Measurements from ENCODE around the gene NPC1. TPM values are rescaled to one million over a fixed set of nuclear protein-coding genes. Genes with fewer than 3 reads are reported as not detected.

NPC1 gene
- total RNA-seq, 1 experiment from 2014 or later = 39.6 TPM

DNA sequence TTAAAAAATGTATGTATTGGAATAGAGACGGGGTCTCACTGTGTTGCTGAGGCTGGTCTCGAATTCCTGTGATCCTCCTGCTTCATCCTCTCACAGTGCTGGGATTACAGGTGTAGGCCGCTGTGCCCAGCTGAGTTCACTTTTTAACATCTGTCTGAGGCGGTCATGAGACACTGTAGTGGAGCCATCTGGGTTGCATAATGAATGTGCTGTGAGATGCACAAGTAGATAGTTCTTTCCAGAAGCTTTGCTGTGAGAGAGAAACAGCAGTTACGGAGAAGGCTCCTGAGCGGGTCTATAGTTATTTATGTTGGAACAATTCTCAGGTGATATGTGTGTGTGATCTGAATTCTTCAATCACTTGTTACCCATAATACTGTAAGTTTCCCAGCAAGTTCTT, 79.9 kb downstream of the NPC1 start:
- Histone ChIP-seq H3K4me3 (no peak overlapping the region), H3K27me3 (ENCODE audit: insufficient read depth, low read depth) (no peaks in the 10 kb centered on the region), H3K4me1 (replicated peaks; ENCODE audit: insufficient read depth) (peaks cover 13% of the 10 kb centered on the region), H3K9me3 (ENCODE audit: insufficient read depth, low read depth) (no peaks in the 10 kb centered on the region), H3K79me2 (ENCODE audit: low read depth) (peaks cover 20% of the 10 kb centered on the region), H3K27ac (no peak overlapping the region), H3K4me2 (no peak overlapping the region), H2AFZ (no peak overlapping the region), H3F3A (ENCODE audit: insufficient read depth, low read depth) (no peaks in the 10 kb centered on the region), H3K36me3 (ENCODE audit: low read depth) (no peaks in the 10 kb centered on the region), H3K9me2 (ENCODE audit: insufficient read depth) (no peaks in the 10 kb centered on the region), H4K20me1 (ENCODE audit: insufficient read depth) (peaks cover 4% of the 10 kb centered on the region; the same call in 1 of the 2 replicates)
- ChIA-PET CTCF (no interaction called here), POLR2A (ENCODE audit: unreplicated experiment) (no interaction called here)
- intact Hi-C loops (cut with micrococcal nuclease; ENCODE audit: unreplicated experiment) = loop anchor here (10.0 kb wide), 1 partner anchor 692 kb away; no protein-coding TSS in a partner anchor
- DNase-seq = no peak
- TF ChIP-seq, protein P1, sequence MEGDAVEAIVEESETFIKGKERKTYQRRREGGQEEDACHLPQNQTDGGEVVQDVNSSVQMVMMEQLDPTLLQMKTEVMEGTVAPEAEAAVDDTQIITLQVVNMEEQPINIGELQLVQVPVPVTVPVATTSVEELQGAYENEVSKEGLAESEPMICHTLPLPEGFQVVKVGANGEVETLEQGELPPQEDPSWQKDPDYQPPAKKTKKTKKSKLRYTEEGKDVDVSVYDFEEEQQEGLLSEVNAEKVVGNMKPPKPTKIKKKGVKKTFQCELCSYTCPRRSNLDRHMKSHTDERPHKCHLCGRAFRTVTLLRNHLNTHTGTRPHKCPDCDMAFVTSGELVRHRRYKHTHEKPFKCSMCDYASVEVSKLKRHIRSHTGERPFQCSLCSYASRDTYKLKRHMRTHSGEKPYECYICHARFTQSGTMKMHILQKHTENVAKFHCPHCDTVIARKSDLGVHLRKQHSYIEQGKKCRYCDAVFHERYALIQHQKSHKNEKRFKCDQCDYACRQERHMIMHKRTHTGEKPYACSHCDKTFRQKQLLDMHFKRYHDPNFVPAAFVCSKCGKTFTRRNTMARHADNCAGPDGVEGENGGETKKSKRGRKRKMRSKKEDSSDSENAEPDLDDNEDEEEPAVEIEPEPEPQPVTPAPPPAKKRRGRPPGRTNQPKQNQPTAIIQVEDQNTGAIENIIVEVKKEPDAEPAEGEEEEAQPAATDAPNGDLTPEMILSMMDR (conservative IDR thresholded peaks at IDR 0.05) = no peak
- TF ChIP-seq EZH2 (IDR thresholded peaks at IDR 0.05; ENCODE audit: low read depth) = no peak
- no TSS peak for BruUV-seq (replicated peaks)

DNA sequence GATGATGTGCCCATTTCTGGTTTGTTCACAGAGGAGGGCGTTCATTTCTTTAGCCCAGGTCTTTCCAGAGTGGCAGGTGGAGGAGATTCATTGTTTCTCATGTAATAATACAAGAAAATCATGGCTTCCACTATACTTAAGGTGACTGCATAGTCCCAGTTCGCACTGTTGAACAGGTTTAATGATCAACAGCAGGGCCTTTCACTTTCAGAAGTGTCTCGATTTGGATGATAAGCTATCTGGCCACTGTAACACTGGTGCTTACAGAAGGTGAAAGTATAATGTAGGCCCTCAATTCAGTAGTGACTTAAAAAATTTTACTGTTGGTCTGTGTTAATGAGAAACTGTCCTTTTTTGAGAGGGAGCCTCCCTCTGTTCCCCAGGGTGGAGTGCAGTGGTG, 81.6 kb downstream of the NPC1 start:
- H3K27ac ChIP-seq = no peak overlapping the region
- intact Hi-C loops (cut with micrococcal nuclease; ENCODE audit: unreplicated experiment) = loop anchor here (5.0 to 10.0 kb wide), 4 partner anchors 82 to 690 kb away; no protein-coding TSS in a partner anchor
- no peaks in the 10 kb centered on the region for H3K36me3 ChIP-seq (ENCODE audit: low read depth)
- no peaks in the 10 kb centered on the region for H3K27me3 ChIP-seq (ENCODE audit: insufficient read depth, low read depth)
- H2AFZ ChIP-seq = no peak overlapping the region
- H3F3A ChIP-seq (ENCODE audit: insufficient read depth, low read depth) = no peaks in the 10 kb centered on the region
- TF ChIP-seq EZH2 (IDR thresholded peaks at IDR 0.05; ENCODE audit: low read depth) = no peak
- TF ChIP-seq, protein P1 (conservative IDR thresholded peaks at IDR 0.05) = no peak
- no peaks in the 10 kb centered on the region for H3K9me2 ChIP-seq (ENCODE audit: insufficient read depth)
- peak overlapping the region; percentile 79 for H3K4me2 ChIP-seq
- ChIA-PET CTCF (no interaction called here), POLR2A (ENCODE audit: unreplicated experiment) (no interaction called here)
- H3K9me3 ChIP-seq (ENCODE audit: insufficient read depth, low read depth) = no peaks in the 10 kb centered on the region
- peak overlapping the region; percentile 77 for H3K4me3 ChIP-seq
- H3K79me2 ChIP-seq (ENCODE audit: low read depth) = peaks cover 20% of the 10 kb centered on the region
- H4K20me1 ChIP-seq (ENCODE audit: insufficient read depth) = peaks cover 4% of the 10 kb centered on the region; the same call in 1 of the 2 replicates
- H3K4me1 ChIP-seq (replicated peaks; ENCODE audit: insufficient read depth) = peaks cover 13% of the 10 kb centered on the region
- DNase-seq = no peak
- BruUV-seq (replicated peaks) = no TSS peak

DNA sequence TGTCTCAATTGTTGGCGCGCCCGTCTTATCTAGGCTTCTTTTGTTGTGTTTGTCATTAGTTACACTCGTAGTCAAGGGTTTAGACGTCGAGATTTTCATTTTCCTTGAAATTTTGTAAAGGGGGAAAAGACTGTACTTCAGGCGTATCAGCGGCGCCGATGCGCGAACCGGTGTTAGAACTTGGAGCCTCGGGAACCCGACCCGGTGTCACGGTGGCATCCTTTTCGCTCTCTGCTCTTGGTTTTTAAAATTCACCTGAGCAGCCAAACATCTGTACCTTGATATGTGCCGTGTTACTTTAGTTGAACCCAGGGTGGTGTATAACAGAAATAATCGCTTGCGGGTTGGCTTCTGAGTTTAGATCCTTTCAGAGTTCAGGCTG, 82.4 kb downstream of the NPC1 start:
- Histone ChIP-seq H4K20me1 (ENCODE audit: insufficient read depth) (peaks cover 4% of the 10 kb centered on the region; the same call in 1 of the 2 replicates), H3K4me2 (peak overlapping the region; percentile 79), H3K27ac (no peak overlapping the region), H3K36me3 (ENCODE audit: low read depth) (no peaks in the 10 kb centered on the region), H2AFZ (peak overlapping the region; percentile 88), H3K79me2 (ENCODE audit: low read depth) (peaks cover 20% of the 10 kb centered on the region), H3K27me3 (ENCODE audit: insufficient read depth, low read depth) (no peaks in the 10 kb centered on the region), H3K9me3 (ENCODE audit: insufficient read depth, low read depth) (no peaks in the 10 kb centered on the region), H3K4me1 (replicated peaks; ENCODE audit: insufficient read depth) (peaks cover 13% of the 10 kb centered on the region), H3K4me3 (peak overlapping the region; percentile 77), H3F3A (ENCODE audit: insufficient read depth, low read depth) (no peaks in the 10 kb centered on the region), H3K9me2 (ENCODE audit: insufficient read depth) (no peaks in the 10 kb centered on the region)
- intact Hi-C loops (cut with micrococcal nuclease; ENCODE audit: unreplicated experiment) = loop anchor here (5.0 to 10.0 kb wide), 4 partner anchors 82 to 689 kb away; no protein-coding TSS in a partner anchor
- CTCF ChIA-PET = no interaction called here
- no peak for DNase-seq
- no peak for TF ChIP-seq EZH2 (IDR thresholded peaks at IDR 0.05; ENCODE audit: low read depth)
- TF ChIP-seq, protein P1 (conservative IDR thresholded peaks at IDR 0.05) = no peak
- BruUV-seq (replicated peaks) = no TSS peak
- POLR2A ChIA-PET (ENCODE audit: unreplicated experiment) = interaction anchor here (0.6 kb wide), 1 partner anchor 715 kb away, joined by 3 read pairs; no protein-coding TSS in a partner anchor

Measured in PC-9 (cell line).